GM06990 (cell line): ENCODE measurements around the gene BUD23.

Source experiments
- DNase-seq: peaks from one replicate; pipeline ENCODE4 v3.0.0-alpha.2; 2011; ENCODE audit not compliant: insufficient read length; ENCODE audit errors: extremely low read depth
- H3K27me3 ChIP-seq: replicated peaks from 2 replicates; pipeline ENCODE4 v1.6.0; 2011; ENCODE audit warnings: low read length; ENCODE audit not compliant: control insufficient read depth, insufficient read depth
- H3K36me3 ChIP-seq: 2 replicates; pipeline ENCODE4 v1.5.1; 2011; ENCODE audit warnings: low read length; ENCODE audit not compliant: control insufficient read depth, insufficient read depth
- H3K4me3 ChIP-seq: replicated peaks from 2 replicates; pipeline ENCODE4 v1.5.1; 2011; ENCODE audit warnings: low read depth, mild to moderate bottlenecking, control low read depth, low read length
- CTCF ChIP-seq: IDR thresholded peaks from 2 replicates; pipeline ENCODE4 v1.5.1; 2011; ENCODE audit warnings: low read length, control low read depth, mild to moderate bottlenecking, inconsistent platforms; ENCODE audit not compliant: insufficient read depth, poor library complexity, severe bottlenecking

Gene BUD23

GRCh38 chr7:73700581-73701134, 17.3 kb downstream of the BUD23 start:
- TF ChIP-seq CTCF = no peak
- H3K4me3 ChIP-seq = no peak overlapping the region
- H3K27me3 ChIP-seq = no peaks in the 10 kb centered on the region
- DNase-seq = no peak
- H3K36me3 ChIP-seq = peaks cover 20% of the 10 kb centered on the region

GRCh38 chr7:73701357-73701995, 18.1 kb downstream of the BUD23 start:
- no peaks in the 10 kb centered on the region for H3K27me3 ChIP-seq
- no peak overlapping the region for H3K4me3 ChIP-seq
- H3K36me3 ChIP-seq = peaks cover 15% of the 10 kb centered on the region
- TF ChIP-seq CTCF = peak; percentile 69
- no peak for DNase-seq

- TF ChIP-seq CTCF = no peak
- no peak for DNase-seq
- H3K36me3 ChIP-seq = peaks cover 13% of the 10 kb centered on the region
- no peak overlapping the region for H3K4me3 ChIP-seq
- H3K27me3 ChIP-seq = no peaks in the 10 kb centered on the region
Measured at GRCh38 chr7:73702226-73702625, 18.8 kb downstream of the BUD23 start.

- Histone ChIP-seq H3K4me3 (no peak overlapping the region), H3K36me3 (peaks cover 10% of the 10 kb centered on the region), H3K27me3 (no peaks in the 10 kb centered on the region)
- TF ChIP-seq CTCF = no peak
- no peak for DNase-seq
Measured at GRCh38 chr7:73702665-73703064, 19.3 kb downstream of the BUD23 start.

GRCh38 chr7:73703225-73703624, 19.8 kb downstream of the BUD23 start:
- no peaks in the 10 kb centered on the region for H3K27me3 ChIP-seq
- no peak for DNase-seq
- TF ChIP-seq CTCF = no peak
- no peak overlapping the region for H3K4me3 ChIP-seq
- H3K36me3 ChIP-seq = peaks cover 8% of the 10 kb centered on the region
